Bronchial epithelial cell (primary cell): ENCODE results near the gene FGF11. TPM values are rescaled to one million over a fixed set of nuclear protein-coding genes. Genes with fewer than 3 reads are reported as not detected.

Source experiments
- DNase-seq: peaks from one replicate; pipeline ENCODE4 v3.0.0-alpha.2; 2010; ENCODE audit warnings: low read depth
- FAIRE-seq: peaks from 2 replicates; lab custom pipeline; 2011; peaks lifted over from hg19 to GRCh38; lab: Jason Lieb, UNC
- H3K27me3 ChIP-seq: 2 replicates; pipeline ENCODE4 v1.5.1; 2011; ENCODE audit warnings: low read length; ENCODE audit not compliant: control insufficient read depth, insufficient read depth
- H3K36me3 ChIP-seq: 2 replicates; pipeline ENCODE4 v1.5.1; 2011; ENCODE audit warnings: low read length; ENCODE audit not compliant: control insufficient read depth, insufficient read depth
- H3K4me3 ChIP-seq: 2 replicates; pipeline ENCODE4 v1.5.1; 2011; ENCODE audit warnings: mild to moderate bottlenecking, low read depth, low read length, control low read depth
- total RNA-seq: library from RNA; depleted of rRNA; stranded (reverse); fragments of >200 nt; gene quantifications from 2 replicates; pipeline ENCODE4 v1.2.1, GENCODE V29; 2014
- TF ChIP-seq, protein P1 (sequence below): IDR thresholded peaks from 2 replicates; pipeline ENCODE4 v1.5.1; 2011; ENCODE audit warnings: mild to moderate bottlenecking, moderate library complexity, low read length, control low read depth, inconsistent platforms; ENCODE audit not compliant: insufficient read depth, severe bottlenecking

The FGF11 gene
- total RNA-seq, 1 donor from 2014 or later = 12.4 TPM

DNA sequence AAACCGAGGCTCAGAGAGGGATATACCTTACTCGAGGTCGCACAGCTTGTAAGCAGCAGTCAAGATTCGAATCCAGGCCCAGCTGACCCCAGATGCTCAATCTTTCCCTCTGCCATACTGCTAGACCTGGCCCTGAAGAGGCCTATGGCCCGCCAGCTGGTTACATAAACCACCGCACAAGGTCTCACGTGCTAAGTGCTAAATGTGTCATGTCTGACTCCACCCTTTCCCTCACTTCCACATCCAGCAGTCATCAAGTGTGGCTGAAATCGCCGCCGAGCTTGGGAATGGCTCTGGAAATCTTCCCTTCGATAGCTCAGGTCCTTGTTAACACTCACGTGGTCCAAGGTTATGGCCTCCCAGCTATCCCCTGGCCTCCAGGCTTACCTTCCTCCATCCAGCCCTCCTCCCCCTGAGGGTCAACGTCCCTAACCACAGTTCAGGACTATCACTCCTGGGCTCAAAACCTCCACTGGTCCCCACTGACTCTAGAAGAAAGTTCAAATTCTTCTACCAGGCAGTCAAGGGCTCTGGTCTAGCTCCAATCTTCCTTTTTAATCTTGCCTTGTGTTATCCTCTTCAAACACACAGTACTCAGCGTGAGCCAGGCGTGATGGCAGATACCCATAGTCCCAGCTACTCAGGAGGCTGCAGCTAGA lies 36.6 kb downstream of the FGF11 start:
- TF ChIP-seq, protein P1, sequence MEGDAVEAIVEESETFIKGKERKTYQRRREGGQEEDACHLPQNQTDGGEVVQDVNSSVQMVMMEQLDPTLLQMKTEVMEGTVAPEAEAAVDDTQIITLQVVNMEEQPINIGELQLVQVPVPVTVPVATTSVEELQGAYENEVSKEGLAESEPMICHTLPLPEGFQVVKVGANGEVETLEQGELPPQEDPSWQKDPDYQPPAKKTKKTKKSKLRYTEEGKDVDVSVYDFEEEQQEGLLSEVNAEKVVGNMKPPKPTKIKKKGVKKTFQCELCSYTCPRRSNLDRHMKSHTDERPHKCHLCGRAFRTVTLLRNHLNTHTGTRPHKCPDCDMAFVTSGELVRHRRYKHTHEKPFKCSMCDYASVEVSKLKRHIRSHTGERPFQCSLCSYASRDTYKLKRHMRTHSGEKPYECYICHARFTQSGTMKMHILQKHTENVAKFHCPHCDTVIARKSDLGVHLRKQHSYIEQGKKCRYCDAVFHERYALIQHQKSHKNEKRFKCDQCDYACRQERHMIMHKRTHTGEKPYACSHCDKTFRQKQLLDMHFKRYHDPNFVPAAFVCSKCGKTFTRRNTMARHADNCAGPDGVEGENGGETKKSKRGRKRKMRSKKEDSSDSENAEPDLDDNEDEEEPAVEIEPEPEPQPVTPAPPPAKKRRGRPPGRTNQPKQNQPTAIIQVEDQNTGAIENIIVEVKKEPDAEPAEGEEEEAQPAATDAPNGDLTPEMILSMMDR = no peak
- peaks cover 1% of the 10 kb centered on the region for H3K36me3 ChIP-seq
- no peaks in the 10 kb centered on the region for H3K27me3 ChIP-seq
- DNase-seq (peak; percentile 57), FAIRE-seq (no peak)
- no peak overlapping the region for H3K4me3 ChIP-seq

DNA sequence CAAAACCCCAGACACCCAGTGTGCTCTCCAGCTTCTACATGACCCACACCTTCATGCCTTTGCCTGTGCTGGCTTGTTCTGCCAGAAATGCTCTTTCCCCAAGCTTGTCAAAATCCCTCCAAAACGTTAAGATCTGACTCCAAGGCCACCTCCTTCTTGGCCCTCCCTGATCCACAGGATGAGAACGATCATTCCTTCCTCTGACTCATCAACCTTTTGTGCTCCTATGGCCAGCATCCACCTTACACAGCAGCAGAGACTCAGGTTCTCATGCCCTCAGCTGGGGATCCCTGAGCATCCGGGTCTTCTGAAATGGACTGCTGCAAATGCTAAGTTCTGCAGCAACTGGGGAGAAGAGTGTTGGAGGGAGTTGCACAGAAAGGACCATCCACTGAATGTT lies 37.2 kb downstream of the FGF11 start:
- no peak overlapping the region for H3K4me3 ChIP-seq
- no peaks in the 10 kb centered on the region for H3K27me3 ChIP-seq
- FAIRE-seq = peak; percentile 76
- H3K36me3 ChIP-seq = peaks cover under 1% of the 10 kb centered on the region
- TF ChIP-seq, protein P1 = no peak
- peak; percentile 98 for DNase-seq

DNA sequence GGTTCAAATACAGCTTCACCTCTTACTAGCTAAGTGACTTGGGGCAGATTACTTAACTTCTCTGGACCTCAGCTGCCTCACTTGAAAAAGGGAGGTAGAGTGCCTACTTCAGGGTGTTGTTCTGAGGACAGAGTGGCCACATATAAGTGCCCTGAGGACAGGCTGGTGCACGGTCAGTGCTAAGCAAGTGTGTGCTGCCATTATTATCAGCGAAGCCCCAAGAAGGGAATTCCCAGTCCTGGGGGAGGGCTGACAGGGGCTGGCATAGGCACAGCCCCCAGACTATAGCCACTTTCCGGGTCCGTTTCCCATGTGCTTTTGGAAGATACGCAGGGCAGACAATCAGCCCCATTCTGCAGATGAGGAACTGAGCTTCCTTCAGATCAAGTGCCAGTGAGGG lies 37.6 kb downstream of the FGF11 start:
- no peak for DNase-seq
- no peak overlapping the region for H3K4me3 ChIP-seq
- no peak for FAIRE-seq

DNA sequence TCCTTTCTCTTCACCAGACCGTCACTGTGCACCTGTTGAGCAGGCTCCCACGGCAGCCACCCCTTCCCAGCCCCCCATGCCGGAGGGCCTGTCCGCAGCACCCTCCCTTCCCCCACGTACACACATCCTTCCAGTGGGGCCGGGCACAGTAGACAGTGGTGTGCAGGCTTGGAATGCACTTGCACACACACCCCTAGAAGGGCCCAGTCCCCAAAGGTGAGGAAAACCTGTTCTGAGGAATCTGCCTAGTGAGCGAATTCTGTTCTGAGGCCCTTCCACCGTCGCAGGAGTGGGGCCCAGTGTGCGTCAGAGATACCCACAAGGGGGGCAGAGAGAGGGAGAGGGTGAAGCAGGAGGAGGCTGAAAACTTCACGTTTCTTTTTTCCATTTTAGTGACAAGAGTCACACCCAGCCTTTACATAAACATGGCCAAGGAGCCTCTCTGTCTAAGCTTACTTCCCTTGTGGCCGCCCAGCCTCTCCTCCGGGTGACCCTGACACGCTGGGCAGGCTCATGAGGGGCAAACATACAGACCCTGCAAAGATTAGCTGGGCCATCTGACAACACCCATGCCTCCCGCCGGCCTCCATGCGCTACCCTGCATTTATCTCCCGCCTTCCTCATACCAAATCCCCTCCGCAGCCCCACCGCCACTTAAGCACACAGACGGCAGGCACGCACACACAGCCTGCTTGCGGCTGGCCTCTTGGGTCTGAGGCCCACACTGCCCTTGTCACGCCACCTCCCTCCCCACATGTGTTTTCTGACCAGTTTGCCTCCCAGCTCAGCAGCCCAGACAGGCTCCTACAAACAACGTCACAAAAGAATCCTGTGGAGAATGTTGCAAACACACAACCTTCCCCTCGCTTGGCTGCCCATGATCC lies 38.3 kb downstream of the FGF11 start:
- Histone ChIP-seq H3K36me3 (no peaks in the 10 kb centered on the region), H3K27me3 (no peaks in the 10 kb centered on the region), H3K4me3 (peak overlapping the region; percentile 85)
- TF ChIP-seq, protein P1 = no peak
- DNase-seq = peak; percentile 51
- no peak for FAIRE-seq

More for the DNA sequence above, 37.6 kb downstream of the FGF11 start:
- H3K36me3 ChIP-seq = no peaks in the 10 kb centered on the region
- TF ChIP-seq, protein P1 = no peak
- no peaks in the 10 kb centered on the region for H3K27me3 ChIP-seq

DNA sequence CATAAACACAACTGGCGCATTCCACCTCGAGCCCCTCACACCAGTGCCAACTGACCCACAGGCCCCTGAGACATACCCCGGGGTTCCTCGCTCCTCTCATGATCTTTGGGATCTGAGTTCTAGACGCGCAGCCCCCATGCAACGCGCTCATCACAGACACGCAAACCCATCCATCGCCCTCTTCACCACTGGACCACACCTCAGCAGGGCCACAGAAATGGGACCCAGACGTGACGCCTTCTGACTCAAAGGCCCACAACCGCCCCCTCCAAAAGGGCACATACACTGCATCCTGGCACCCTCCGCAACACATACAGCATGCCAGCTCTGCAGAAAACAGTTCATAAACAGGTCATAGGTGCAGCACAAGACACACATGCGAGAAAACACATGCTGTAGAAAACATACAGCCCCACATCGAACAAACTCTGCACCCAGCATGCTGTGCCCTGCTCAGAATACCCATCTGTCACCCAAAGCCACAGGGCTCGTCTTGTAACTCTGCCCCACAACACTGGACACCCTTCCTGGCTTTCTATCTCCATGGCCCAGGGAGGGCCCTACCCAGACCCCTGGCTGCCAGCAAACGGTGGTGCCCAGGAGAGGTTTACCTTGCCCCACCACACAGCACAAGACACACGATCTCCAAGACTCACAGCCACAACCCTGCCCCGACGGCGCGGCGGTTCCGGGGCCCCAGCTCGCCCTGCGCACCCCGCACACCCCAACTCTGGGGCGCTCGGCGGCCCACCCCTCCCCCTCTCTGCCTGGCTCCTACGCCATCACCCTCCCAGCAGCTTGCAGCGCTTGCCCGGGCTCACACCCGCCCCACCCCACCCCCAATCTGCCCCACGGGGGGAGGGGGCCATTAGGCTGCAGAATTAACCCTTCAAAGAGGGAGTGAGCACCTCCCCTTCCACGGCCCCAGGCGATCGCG lies 39.2 kb downstream of the FGF11 start:
- H3K4me3 ChIP-seq = peak overlapping the region; percentile 85
- TF ChIP-seq, protein P1 = no peak
- DNase-seq (peak; percentile 24), FAIRE-seq (no peak)
- no peaks in the 10 kb centered on the region for H3K36me3 ChIP-seq
- H3K27me3 ChIP-seq = no peaks in the 10 kb centered on the region
